Osteoblast (primary cell): ENCODE measurements around the gene UBE2E3. TPM values are rescaled to one million over a fixed set of nuclear protein-coding genes. Genes with fewer than 3 reads are reported as not detected.

ENCODE experiments used
- DNase-seq: peaks from one replicate; pipeline ENCODE4 v3.0.0; 2011; ENCODE audit warnings: low spot score, mixed read lengths; ENCODE audit not compliant: insufficient read length; ENCODE audit errors: missing footprints
- H2AFZ ChIP-seq: 2 replicates; pipeline ENCODE4 v1.6.0; 2011; ENCODE audit warnings: mild to moderate bottlenecking, low read length
- H3K27ac ChIP-seq: 2 replicates; pipeline ENCODE4 v1.5.1; 2011; ENCODE audit warnings: mild to moderate bottlenecking, low read depth, low read length, moderate library complexity
- H3K27me3 ChIP-seq: 2 replicates; pipeline ENCODE4 v1.6.0; 2012; ENCODE audit warnings: mild to moderate bottlenecking, control low read depth, inconsistent platforms, low read length, moderate library complexity; ENCODE audit not compliant: insufficient read depth
- H3K36me3 ChIP-seq: 2 replicates; pipeline ENCODE4 v1.5.1; 2011; ENCODE audit warnings: mild to moderate bottlenecking, low read length, control low read depth, moderate library complexity; ENCODE audit not compliant: insufficient read depth
- H3K4me1 ChIP-seq: 2 replicates; pipeline ENCODE4 v1.5.1; 2011; ENCODE audit warnings: mild to moderate bottlenecking, low read length, control low read depth, moderate library complexity; ENCODE audit not compliant: insufficient read depth
- H3K4me2 ChIP-seq: 2 replicates; pipeline ENCODE4 v1.6.0; 2011; ENCODE audit warnings: mild to moderate bottlenecking, low read length; ENCODE audit not compliant: insufficient read depth
- H3K4me3 ChIP-seq: fragments of 200-600 bp; sonication (generic); 3 replicates; pipeline ENCODE4 v1.5.1; 2012; ENCODE audit warnings: mild to moderate bottlenecking, low read length, inconsistent platforms; ENCODE audit not compliant: insufficient read depth
- H3K79me2 ChIP-seq: 2 replicates; pipeline ENCODE4 v1.6.0; 2012; ENCODE audit warnings: mild to moderate bottlenecking, low read length, control low read depth, inconsistent platforms; ENCODE audit not compliant: insufficient read depth
- H3K9me3 ChIP-seq: 2 replicates; pipeline ENCODE4 v1.5.1; 2011; ENCODE audit warnings: low read depth, low read length, control low read depth
- H4K20me1 ChIP-seq: 2 replicates; pipeline ENCODE4 v1.6.0; 2012; ENCODE audit warnings: mild to moderate bottlenecking, low read length, control low read depth; ENCODE audit not compliant: insufficient read depth
- total RNA-seq: library from RNA; depleted of rRNA; stranded (reverse); fragments of >200 nt; gene quantifications from 2 replicates; pipeline ENCODE4 v1.2.3, GENCODE V29; 2012
- TF ChIP-seq, protein P1 (sequence below): IDR thresholded peaks from 2 replicates; pipeline ENCODE4 v1.5.1; 2011; ENCODE audit warnings: mild to moderate bottlenecking, low read depth, low read length, moderate library complexity; ENCODE audit errors: extremely low read depth

The UBE2E3 gene
- total RNA-seq, 1 donor: 58.3 TPM

GRCh38 chr2:181051861-181052522, 71.6 kb downstream of the UBE2E3 start:
- TF ChIP-seq, protein P1, sequence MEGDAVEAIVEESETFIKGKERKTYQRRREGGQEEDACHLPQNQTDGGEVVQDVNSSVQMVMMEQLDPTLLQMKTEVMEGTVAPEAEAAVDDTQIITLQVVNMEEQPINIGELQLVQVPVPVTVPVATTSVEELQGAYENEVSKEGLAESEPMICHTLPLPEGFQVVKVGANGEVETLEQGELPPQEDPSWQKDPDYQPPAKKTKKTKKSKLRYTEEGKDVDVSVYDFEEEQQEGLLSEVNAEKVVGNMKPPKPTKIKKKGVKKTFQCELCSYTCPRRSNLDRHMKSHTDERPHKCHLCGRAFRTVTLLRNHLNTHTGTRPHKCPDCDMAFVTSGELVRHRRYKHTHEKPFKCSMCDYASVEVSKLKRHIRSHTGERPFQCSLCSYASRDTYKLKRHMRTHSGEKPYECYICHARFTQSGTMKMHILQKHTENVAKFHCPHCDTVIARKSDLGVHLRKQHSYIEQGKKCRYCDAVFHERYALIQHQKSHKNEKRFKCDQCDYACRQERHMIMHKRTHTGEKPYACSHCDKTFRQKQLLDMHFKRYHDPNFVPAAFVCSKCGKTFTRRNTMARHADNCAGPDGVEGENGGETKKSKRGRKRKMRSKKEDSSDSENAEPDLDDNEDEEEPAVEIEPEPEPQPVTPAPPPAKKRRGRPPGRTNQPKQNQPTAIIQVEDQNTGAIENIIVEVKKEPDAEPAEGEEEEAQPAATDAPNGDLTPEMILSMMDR: no peak
- H3K4me3 ChIP-seq: no peak overlapping the region
- H3K27ac ChIP-seq: no peak overlapping the region
- H3K9me3 ChIP-seq: no peaks in the 10 kb centered on the region
- no peaks in the 10 kb centered on the region for H3K36me3 ChIP-seq
- no peaks in the 10 kb centered on the region for H3K27me3 ChIP-seq
- H3K4me1 ChIP-seq: no peaks in the 10 kb centered on the region
- no peak overlapping the region for H2AFZ ChIP-seq
- no peaks in the 10 kb centered on the region for H4K20me1 ChIP-seq
- no peak for DNase-seq
- no peak overlapping the region for H3K4me2 ChIP-seq
- peaks cover 99% of the 10 kb centered on the region for H3K79me2 ChIP-seq

- Histone ChIP-seq H3K9me3 (no peaks in the 10 kb centered on the region), H3K79me2 (peaks cover 98% of the 10 kb centered on the region), H3K4me3 (no peak overlapping the region), H2AFZ (no peak overlapping the region), H3K27ac (no peak overlapping the region), H3K4me2 (no peak overlapping the region), H3K4me1 (no peaks in the 10 kb centered on the region), H3K27me3 (no peaks in the 10 kb centered on the region), H4K20me1 (no peaks in the 10 kb centered on the region), H3K36me3 (no peaks in the 10 kb centered on the region)
- DNase-seq: no peak
- TF ChIP-seq, protein P1: no peak
Measured at GRCh38 chr2:181052523-181052891, 72.1 kb downstream of the UBE2E3 start.

DNA sequence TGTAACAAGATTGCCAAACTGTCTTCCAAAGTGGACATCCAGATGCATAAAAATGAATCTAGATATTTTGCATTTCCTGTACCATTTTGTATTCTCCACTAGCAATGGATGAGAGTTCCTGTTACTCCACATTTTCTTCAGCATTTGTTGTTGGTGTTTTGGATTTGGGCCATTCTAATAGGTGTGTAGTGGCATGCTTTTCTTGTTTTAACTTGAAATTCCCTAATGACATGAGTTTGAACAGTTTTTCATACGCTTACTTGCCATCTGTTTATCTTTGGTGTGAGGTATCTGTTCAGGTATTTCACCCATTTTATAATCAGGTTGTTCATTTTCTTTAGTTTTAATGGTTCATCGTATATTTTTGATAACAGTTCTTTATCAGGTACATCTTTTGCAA, 73.9 kb downstream of the UBE2E3 start:
- no peak overlapping the region for H2AFZ ChIP-seq
- peaks cover 3% of the 10 kb centered on the region for H3K36me3 ChIP-seq
- peaks cover 96% of the 10 kb centered on the region for H3K79me2 ChIP-seq
- no peak overlapping the region for H3K4me2 ChIP-seq
- H3K4me1 ChIP-seq: no peaks in the 10 kb centered on the region
- no peak for DNase-seq
- no peak overlapping the region for H3K4me3 ChIP-seq
- H4K20me1 ChIP-seq: no peaks in the 10 kb centered on the region
- no peaks in the 10 kb centered on the region for H3K9me3 ChIP-seq
- TF ChIP-seq, protein P1: no peak
- no peaks in the 10 kb centered on the region for H3K27me3 ChIP-seq
- no peak overlapping the region for H3K27ac ChIP-seq

DNA sequence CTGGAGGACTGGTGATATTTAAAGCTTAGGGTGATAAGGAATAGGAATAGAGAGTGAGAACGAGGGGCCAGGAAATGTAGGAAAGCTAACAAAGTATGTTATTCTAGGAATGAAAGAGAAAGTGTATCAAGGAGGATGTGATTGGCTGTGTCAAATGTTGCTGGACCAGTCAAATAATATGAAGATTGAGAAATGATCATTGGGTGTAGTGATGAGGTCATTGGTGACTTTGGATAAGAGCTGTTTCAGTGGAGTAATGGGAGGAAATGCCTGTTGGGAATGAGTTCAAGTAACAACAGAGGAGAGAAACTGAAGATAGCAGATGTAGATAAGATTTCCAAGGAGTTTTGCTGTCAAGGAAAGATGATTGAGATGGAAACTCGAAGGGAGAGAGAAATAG, 74.4 kb downstream of the UBE2E3 start:
- no peaks in the 10 kb centered on the region for H4K20me1 ChIP-seq
- TF ChIP-seq, protein P1: no peak
- no peak overlapping the region for H3K4me3 ChIP-seq
- DNase-seq: no peak
- no peak overlapping the region for H2AFZ ChIP-seq
- no peak overlapping the region for H3K27ac ChIP-seq
- no peak overlapping the region for H3K4me2 ChIP-seq
- peaks cover 95% of the 10 kb centered on the region for H3K79me2 ChIP-seq
- no peaks in the 10 kb centered on the region for H3K4me1 ChIP-seq
- no peaks in the 10 kb centered on the region for H3K27me3 ChIP-seq
- peaks cover 3% of the 10 kb centered on the region for H3K36me3 ChIP-seq
- no peaks in the 10 kb centered on the region for H3K9me3 ChIP-seq
